Breast epithelium (tissue), 4 donors: ENCODE data around the gene UMPS. TPM values are rescaled to one million over a fixed set of nuclear protein-coding genes. Genes with fewer than 3 reads are reported as not detected.

Source experiments
- DNase-seq, 2 donors: peaks; one replicate each; pipeline ENCODE4 v3.0.0-alpha.2; 2019; ENCODE audit warnings: low spot score in 2 of 2
- H3K27ac ChIP-seq, 2 donors: fragments of 200-600 bp; sonication (generic) in 1 of 2; one replicate each; pipeline ENCODE4 v1.5.1; 2016 to 2019; ENCODE audit warnings: mild to moderate bottlenecking in 1 of 2
- H3K27me3 ChIP-seq, 2 donors: fragments of 200-600 bp; sonication (generic) in 1 of 2; one replicate each; pipeline versions ENCODE4 v1.5.1 to v1.6.0; 2017 to 2019; ENCODE audit warnings: control low read depth in 1 of 2, mild to moderate bottlenecking in 1 of 2
- H3K36me3 ChIP-seq: fragments of 200-600 bp; one replicate; pipeline ENCODE4 v1.5.1; 2019
- H3K4me1 ChIP-seq, 2 donors: fragments of 200-600 bp; sonication (generic); one replicate each; pipeline ENCODE4 v1.5.1; 2016 to 2019; ENCODE audit warnings: control low read depth in 1 of 2
- H3K4me3 ChIP-seq, 3 donors: fragments of 200-600 bp; sonication (generic); 1 replicate in 2 of 3; 2 replicates in 1 of 3; pipeline ENCODE4 v1.5.1; 2016 to 2019; ENCODE audit warnings: mild to moderate bottlenecking in 3 of 3, moderate library complexity in 2 of 3
- H3K9me3 ChIP-seq, 2 donors: fragments of 200-600 bp; sonication (generic) in 1 of 2; one replicate each; pipeline ENCODE4 v1.5.1; 2016 to 2019; ENCODE audit warnings: control low read depth in 1 of 2
- CTCF ChIP-seq, 3 donors: fragments of 450-650 bp; IDR thresholded peaks; one replicate each; pipeline ENCODE4 v1.5.1; 2016 to 2017; ENCODE audit warnings: antibody characterized with exemption in 3 of 3, mild to moderate bottlenecking in 3 of 3, moderate library complexity in 3 of 3
- POLR2A ChIP-seq: fragments of 450-650 bp; IDR thresholded peaks from one replicate; pipeline ENCODE4 v1.6.1; 2016; ENCODE audit warnings: antibody characterized with exemption, mild to moderate bottlenecking, moderate library complexity
- POLR2AphosphoS5 ChIP-seq, 3 donors: sonication (generic); formaldehyde crosslinking; IDR thresholded peaks; one replicate each; pipeline ENCODE4 v1.6.1; 2017; ENCODE audit warnings: antibody characterized with exemption in 3 of 3
- intact Hi-C: fragments of 100-400 bp; cut with DNase I; formaldehyde crosslinking; loops from one replicate; pipeline ENCODE4 v1.15.1; 2023; ENCODE audit warnings: low total_unique reads
- total RNA-seq, 3 donors: library from RNA; depleted of rRNA; stranded (reverse); fragments of >200 nt; gene quantifications; one replicate each; pipeline ENCODE4 v1.1.0, GENCODE V29; 2016

The UMPS gene
- total RNA-seq, 3 donors from 2014 or later = 18.4 to 34.1 (median 28.0) TPM

DNA sequence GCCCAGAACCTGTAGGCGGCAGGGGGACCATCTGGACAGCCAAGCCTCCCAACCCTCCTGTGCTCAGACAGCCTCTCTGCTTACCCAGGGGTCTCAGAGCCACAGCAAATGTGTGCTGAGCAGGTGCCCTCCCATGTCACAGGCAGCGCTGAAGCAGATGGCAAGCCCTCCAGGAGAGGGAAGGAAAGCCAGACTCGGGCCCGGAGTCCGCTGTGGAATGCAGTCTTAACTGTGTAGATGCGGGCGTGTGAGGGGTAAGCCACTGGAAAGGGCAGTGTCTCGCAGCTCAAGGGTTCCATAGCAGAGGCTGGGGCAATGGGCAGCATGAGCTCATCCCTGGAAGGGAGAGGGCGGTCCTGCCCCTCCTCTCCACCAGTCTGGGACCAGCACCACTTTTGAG is 45.6 kb downstream of the UMPS start:
- no peak for DNase-seq
- TF ChIP-seq POLR2A (no peak), POLR2AphosphoS5 (IDR thresholded peaks at IDR 0.05) (no peak), CTCF (IDR thresholded peaks at IDR 0.05) (no peak)
- Histone ChIP-seq H3K4me3 (no peak overlapping the region), H3K27ac (no peak overlapping the region), H3K4me1 (peaks cover 16 to 25% of the 10 kb centered on the region in 2 donors), H3K36me3 (no peaks in the 10 kb centered on the region), H3K9me3 (no peaks in the 10 kb centered on the region), H3K27me3 (no peaks in the 10 kb centered on the region)
- intact Hi-C loops = no loop called here

DNA sequence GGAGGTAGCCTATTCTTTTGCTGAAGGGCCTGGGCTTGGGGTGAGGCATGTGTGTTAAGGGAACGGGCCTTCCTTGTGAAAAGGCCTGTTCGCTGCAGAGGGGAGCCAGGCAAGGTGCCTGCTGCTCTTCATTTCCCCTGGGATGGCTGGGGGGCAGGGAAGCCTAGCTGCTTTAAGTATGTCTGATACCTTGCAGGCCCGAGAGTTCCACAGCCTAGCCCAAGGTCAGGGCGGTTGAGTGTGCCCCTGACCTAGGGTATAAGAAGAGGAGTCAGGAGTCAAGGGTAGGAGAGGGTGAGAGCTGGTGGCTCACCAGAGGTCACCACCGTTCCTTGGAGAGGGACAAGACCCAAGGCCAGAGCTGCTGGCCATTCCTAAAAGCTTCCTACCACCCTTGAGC is 46.6 kb downstream of the UMPS start:
- intact Hi-C loops = no loop called here
- Histone ChIP-seq H3K27ac (peak overlapping the region in 1 of 2 donors; percentile 12), H3K9me3 (no peaks in the 10 kb centered on the region), H3K27me3 (no peaks in the 10 kb centered on the region), H3K36me3 (no peaks in the 10 kb centered on the region), H3K4me3 (no peak overlapping the region), H3K4me1 (peaks cover 26 to 31% of the 10 kb centered on the region in 2 donors)
- TF ChIP-seq POLR2A (no peak), CTCF (IDR thresholded peaks at IDR 0.05) (no peak), POLR2AphosphoS5 (IDR thresholded peaks at IDR 0.05) (no peak)
- DNase-seq = no peak

GRCh38 chr3:124777762-124778470 is 47.7 kb downstream of the UMPS start:
- Histone ChIP-seq H3K36me3 (no peaks in the 10 kb centered on the region), H3K9me3 (no peaks in the 10 kb centered on the region), H3K27me3 (no peaks in the 10 kb centered on the region), H3K4me3 (no peak overlapping the region), H3K27ac (peak overlapping the region in 1 of 2 donors; percentile 94), H3K4me1 (peaks cover 27 to 32% of the 10 kb centered on the region in 2 donors)
- TF ChIP-seq POLR2A (no peak), POLR2AphosphoS5 (IDR thresholded peaks at IDR 0.05) (no peak), CTCF (IDR thresholded peaks at IDR 0.05) (no peak)
- intact Hi-C loops = no loop called here
- no peak for DNase-seq

DNA sequence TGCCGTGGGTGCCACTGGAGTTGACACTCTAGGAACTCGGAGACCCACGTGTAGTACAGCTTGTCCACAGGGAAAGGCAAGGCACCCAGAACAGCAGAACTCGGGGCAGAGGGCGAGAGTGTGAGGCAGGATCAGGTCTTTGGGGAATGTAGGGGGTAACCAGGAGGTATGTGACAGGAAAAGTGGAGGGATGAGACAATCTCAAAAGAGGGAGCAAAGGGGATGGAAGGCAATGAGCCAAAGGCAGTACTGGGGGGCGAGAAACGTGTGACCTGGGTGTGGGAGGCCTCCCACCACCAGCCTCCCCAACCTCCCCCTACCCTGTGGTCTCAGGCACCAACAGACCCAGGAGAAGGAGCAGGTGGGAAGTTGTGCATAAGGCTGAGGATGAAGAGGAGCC is 48.9 kb downstream of the UMPS start:
- no peaks in the 10 kb centered on the region for H3K9me3 ChIP-seq
- peak overlapping the region; percentile 90 to 94 for H3K27ac ChIP-seq
- intact Hi-C loops = no loop called here
- TF ChIP-seq POLR2AphosphoS5 (IDR thresholded peaks at IDR 0.05) (no peak), CTCF (IDR thresholded peaks at IDR 0.05) (no peak), POLR2A (no peak)
- no peaks in the 10 kb centered on the region for H3K36me3 ChIP-seq
- H3K4me3 ChIP-seq = no peak overlapping the region
- H3K27me3 ChIP-seq = no peaks in the 10 kb centered on the region
- H3K4me1 ChIP-seq = peaks cover 27 to 32% of the 10 kb centered on the region in 2 donors
- no peak for DNase-seq

DNA sequence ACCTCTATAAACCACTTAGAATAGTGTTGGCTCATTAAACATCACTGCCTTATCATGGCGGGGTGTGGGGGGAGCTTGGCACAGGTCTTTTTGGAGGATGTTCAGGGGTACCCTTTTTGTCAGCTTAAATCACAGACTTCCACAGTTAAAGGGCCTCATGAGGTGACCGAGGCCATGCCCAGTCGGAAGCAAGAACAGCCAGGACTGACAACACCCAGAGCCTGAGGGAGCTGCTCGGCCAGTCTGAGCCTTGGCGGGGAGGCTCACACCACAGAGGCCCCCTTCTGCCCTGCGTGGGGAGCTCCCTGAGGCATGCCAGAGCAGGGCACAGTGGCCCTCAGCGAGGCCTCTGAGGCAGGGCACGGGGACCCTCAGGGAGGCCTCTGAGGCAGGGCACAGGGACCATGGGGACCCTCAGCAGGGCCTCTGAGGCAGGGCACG is 49.5 kb downstream of the UMPS start:
- peak in 1 of 2 donors; percentile 41 for DNase-seq
- no peaks in the 10 kb centered on the region for H3K27me3 ChIP-seq
- H3K4me1 ChIP-seq = peaks cover 24 to 34% of the 10 kb centered on the region in 2 donors
- H3K9me3 ChIP-seq = no peaks in the 10 kb centered on the region
- TF ChIP-seq CTCF (IDR thresholded peaks at IDR 0.05) (no peak), POLR2AphosphoS5 (IDR thresholded peaks at IDR 0.05) (no peak), POLR2A (no peak)
- peak overlapping the region in 2 of 3 donors; percentile 21 to 56 for H3K4me3 ChIP-seq
- peak overlapping the region; percentile 90 to 94 for H3K27ac ChIP-seq
- intact Hi-C loops = no loop called here
- no peaks in the 10 kb centered on the region for H3K36me3 ChIP-seq
